DMS114 treated with DMSO at 0.1 percent for 48 hours (cell line): ENCODE results near the gene BCAS1.

ENCODE experiments used
- DNase-seq: peaks from one replicate; lab custom pipeline; 2025; ENCODE audit not compliant: unreplicated experiment; lab: John Stamatoyannopoulos, UW

The BCAS1 gene

DNA sequence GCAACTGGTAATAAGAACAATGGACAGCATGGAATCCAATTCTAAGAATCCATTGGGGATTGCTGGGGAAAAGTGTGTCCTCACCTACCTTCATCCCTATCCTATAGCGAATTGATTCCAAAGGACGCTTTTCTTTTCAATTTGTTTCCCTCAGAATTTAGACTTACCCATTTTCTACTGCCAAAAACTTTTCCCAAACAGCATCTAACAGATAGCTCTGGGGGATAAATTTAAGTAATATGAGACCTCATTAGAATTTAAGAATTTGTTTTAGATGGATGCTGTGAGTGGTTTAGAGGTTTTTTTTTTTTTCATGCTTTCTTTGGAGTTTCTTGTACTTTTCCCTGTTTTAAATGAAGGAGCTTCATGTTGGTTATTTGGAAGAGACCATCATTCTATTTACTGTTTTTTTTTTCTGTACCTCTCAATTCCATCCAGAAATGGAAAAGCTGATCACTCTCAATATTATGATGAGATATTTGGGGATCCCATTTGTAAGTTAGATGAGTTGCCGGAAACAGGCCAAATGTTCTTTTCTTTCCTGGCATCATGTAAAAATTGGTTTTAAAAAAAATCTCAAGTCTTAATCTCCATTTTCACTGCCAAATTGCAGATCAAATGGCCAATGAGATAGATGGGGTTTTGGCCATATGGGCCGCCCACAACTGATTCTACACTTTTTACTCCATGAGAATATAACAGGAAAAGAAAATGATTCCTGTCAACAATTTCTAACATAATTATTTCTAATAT lies 105.7 kb downstream of the BCAS1 start:
- no peak for DNase-seq

DNA sequence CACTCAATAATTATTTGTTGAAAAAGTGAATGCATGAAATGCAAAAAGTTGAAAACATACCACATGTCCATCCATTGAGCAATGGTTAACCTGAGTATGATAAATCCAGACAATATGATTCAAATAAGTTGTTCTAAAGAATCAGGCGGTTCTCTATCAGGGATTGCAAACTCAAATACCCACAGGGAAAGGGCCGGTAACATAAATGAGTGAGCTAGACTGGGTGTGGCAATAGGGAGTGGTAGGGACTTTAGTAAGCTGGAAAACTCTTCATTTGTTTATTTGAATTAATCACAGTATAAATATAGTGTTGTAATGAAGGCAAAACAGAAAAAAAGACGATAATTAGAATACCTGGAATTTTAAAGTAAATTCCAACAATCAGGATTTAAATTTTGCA lies 106.3 kb downstream of the BCAS1 start:
- no peak for DNase-seq

DNA sequence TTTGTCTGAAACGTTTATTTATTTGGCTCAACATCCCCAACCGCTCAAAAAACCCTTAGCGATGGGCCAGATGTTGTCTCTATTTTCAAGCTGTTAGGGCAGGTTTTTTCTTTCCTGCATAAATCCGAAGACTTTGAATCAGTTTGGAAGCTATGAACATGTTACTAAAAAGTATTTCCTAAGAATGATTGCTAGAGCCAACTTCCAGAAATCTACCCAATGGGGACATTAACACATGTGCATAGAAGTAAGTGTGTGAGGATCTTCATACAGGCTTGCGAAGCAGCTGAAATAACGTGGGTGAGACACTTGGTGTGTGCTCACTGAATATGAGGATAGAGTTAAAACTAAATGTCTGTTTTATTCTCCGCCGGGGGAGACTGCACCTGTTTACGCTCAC lies 106.8 kb downstream of the BCAS1 start:
- DNase-seq: no peak

DNA sequence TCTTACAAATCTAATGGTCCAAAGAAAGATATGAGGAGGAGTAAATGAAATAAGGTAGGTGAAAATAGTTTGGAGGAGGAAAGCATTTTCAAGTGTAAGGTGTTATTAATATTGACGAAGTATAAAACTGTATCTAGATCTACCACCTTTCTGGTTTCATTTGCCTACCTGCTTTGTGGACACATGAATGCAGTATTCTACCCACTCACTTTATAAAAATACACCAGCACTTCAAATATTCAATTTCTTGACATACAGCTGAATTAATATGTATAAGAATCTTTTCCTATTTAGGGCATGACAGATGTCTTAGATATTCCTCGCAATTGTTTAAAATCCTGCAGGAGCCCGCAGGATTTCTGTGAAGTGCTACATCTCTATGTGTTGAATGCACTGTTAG lies 108.0 kb downstream of the BCAS1 start:
- DNase-seq: no peak

DNA sequence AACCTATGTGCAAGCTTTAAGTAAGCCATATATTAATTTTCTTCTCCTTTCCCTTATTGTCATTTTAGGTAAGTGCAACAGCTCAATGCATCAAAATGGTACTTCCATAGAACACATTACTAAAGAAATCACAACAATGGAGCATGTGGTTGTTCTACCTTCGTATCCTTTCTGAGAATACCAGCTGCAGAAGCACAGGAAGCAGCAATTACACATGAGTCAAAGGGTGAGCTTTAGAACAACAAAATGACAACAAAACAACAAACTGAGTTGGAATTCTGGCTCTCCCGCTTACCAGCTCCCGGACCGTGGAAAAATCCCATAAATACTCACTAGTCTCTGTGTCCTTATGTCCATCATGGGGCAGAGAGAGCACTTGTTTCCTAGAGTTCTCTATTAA lies 108.9 kb downstream of the BCAS1 start:
- DNase-seq: no peak

DNA sequence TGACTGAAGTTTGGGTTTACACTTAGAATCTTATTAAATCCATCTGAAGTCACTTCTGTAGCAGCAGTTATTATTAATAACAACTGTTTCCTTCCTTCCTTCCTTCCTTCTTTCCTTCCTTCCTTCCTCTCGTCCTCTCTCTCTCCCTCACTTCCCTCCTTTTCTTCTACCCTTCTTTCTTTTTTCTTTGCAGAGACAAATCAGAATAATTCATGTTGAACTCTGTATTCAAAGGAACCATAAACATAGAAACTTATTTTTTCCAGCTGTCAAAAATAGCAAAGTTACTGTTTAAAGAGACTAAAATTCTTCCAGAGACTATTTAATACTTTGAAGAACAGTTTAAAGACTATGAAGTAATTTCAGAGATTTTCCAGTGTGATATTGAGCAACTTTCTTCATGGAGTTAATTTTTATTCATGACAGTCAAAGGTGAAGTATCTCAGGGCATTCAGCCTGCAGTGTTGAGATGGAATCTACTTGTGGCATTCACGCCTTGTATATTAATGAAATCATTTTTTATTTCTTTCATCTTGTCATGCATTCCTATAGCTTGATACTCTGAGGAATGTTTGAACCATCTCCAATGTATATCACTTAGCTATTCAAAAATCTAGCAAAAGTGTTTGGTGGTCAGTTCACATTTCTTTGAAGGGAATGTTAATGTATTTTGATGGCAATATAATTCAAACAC lies 109.7 kb downstream of the BCAS1 start:
- DNase-seq: no peak

DNA sequence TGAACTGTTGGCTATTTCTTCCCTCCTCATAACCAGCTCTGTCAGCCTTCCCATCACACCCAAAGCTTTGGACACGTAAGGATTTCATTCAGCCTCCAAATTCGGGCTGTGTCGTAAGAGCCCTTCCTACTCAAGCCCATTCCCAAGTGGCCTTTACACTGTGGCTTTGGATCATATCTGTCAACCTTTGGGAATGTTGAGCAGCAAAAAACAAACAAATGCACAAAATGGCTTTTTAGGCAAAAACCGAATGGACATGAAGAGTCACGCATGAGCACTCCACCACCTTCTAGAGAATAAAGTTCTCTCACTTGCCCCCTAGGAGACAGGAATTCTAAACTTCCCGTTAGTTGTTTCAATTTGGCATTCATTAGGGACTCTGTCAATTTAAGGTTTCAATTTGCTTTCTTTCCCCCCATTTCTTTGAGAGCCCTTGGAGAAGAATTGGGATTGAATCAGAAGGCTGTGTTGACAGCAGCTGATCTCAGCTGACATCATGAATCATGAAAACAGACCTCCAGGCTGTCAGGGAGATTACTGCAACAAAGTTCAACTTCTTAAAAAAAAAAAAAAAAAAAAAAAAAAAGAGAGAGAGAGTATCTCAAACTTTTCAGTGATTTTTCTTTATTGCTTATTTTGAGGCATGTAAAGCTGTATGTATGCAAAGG lies 110.3 kb downstream of the BCAS1 start:
- no peak for DNase-seq

DNA sequence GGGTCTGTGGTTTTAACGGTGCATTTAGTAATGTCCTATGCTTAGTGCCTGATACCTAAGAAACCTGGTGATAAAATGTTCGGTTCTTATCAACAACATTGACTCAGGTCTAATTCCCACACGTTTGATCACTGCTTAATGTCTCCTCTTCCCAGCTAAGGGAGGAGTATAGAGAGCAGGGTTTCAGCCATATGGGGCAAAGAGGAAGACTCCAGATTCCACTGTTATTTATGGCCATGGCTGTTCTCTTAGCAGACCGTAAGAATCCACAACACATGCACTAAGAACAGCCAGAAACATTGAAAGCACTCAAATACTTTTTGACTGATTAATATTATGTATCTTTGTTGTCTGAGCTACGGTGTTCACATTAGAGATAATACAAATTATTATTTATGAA lies 112.1 kb downstream of the BCAS1 start:
- no peak for DNase-seq

DNA sequence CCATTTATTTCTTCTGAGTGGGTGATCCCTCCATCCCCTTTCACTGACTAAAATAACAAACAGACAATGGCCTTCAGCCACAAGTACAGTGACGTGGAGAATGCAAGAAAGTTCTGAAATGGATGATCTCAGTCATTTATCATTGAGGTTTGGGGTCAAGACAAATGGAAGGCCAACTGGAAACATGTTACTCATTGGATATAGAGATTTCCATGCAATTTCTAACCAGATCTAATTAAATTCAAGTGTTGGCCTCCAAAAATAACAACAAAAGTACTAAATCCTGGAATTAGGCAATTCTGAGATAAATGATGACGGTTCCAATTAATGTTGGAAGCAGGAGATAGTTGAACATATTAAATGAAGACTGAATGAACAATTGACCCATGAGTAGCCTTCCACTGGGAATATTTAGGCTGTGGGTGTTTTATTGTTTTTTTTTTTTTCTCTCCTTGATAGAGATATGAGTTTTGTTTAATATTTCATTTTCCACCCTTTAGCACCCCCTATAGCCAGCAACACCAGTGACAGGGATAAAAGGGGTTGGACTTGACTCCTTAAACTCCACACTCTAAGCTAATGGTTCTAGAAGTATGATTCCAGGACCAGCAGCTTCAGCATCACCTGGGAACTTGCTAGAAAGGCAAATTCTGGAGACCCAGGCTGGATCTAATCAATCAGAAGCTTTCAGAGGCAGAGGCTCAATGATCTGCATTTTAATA lies 112.8 kb downstream of the BCAS1 start:
- no peak for DNase-seq

DNA sequence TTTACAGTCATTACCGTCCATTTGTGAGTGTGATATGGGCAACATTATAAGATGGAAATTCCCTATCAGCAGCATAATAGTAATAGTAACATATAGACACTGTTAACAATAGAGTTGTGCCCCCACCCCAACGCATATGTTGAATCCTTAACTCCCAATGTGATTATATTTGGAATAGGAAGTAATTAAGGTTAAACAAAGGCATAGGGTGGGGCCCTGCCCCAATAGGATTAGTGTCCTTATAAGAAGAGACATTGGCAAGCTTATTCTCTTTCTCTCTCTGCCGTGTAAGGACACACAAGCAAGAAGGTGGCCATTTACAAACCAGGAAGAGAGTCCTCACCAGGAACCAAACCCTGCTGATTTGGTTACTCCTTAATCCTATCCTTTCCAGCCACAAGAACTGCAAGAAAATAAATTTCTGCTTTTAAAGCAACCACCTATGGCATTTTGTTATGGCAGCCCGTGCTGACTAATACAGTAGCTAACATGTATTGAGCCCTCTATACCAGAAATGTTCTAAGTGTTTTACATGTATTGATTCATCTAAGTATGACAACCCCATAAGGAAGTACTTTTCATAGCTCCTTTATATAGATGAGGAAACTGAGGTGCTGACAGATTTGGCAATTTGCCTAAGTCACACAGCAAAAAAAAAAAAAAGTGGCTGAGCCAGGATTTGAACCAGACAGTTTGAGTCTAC lies 114.2 kb downstream of the BCAS1 start:
- no peak for DNase-seq

DNA sequence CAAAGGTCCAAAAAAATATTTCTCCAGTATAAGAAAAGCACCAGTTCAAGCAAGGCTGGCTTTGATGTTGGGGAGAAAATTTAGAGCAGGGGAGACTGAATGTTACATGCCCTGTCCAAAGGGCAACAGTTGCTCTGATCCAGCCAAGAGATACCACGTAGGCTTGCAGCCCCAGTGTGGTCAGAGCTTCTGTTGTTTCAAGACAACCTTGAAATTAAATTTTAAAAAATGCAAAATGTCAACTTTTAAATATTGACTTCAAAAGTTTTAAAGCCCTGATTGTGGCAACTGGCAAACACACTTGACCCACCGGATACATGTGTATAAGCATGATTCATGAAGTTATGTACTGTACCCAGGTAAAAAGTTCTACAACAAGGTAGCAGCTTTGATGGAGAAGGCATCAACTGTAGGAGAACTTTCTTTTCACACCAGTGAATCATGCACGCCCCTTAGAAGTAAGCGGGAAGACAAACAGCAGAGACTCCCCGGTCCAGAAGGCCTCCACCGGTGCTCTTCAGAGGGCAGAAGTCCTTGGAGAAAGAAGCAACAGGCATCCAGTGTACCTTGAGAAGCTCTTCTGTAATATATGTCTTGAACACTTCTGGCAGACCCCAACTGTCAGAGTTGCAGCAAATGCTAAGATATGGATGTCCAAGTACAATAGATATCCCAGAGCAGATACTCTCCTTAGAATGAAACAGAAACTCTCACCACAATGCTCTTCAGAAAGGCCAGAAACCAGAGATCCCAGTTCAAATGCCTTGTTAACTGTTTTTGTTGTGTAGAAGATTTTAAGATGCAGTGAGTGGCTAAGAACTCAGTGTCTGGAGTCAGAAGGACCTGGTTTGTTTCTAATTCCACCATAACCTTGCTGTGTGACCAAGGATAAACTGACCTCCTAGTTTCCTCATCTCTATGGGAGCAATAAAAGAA lies 115.4 kb downstream of the BCAS1 start:
- no peak for DNase-seq

DNA sequence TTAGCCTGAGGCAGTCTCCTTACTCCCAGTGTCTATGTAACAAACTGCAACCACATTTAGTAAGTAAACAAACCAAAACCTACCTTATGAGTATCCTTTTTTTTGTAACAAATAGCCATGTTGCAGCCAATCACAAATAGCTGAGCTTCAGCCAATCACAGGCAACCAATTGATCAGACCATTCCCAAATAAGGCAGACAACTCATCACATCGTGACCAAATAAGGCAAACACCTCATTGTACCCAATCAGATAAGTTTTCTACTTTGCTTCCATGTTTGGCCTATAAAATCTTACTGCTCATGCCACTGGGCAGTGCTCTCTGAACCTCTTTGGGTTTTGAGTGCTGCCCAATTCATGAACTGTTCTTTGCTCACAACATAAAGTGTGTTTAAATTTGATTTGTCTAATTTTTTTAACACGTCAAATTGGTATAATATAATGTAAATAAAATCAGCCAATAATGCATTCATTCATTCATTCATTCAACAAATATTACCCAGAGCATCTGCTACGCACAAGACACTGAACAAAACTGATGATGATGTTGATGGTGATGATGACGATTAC lies 117.8 kb downstream of the BCAS1 start:
- no peak for DNase-seq

DNA sequence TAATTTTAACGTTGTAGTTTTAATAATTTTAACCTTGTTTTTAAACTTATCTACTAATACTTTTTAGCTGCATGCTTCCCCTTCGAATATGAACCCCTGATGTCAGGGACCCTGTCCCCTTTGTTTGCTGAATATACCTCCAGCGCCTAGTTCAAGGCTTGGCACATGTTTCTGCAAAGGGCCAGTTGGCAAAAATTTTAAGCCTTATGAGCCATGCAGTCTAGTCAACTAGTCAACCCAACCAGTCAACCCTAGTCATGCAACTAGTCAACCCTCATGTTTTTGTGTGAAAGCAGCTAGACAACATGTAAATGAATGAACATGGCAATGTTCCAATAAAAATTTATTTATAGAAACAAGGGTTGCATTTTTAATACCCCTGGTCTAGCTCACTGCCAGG lies 119.8 kb downstream of the BCAS1 start:
- DNase-seq: no peak

DNA sequence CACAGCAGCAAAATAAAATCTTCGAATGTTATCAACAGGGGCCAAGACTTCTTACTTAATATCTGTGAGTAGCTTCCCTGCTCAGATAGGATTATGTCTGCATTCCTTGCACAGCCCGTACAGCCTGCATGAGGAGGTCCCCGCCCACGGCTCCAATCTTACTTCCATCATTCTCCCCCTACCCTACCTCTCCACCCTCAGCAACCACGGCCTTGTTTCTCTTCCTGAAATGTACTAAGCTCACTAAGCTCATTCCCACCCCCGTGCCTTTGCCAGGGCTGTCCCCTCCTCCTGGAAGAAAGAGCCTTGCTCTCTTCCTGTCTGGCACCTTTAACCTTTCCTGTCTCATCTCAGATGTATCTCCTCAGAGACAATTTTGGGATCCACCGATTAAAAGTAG lies 120.4 kb downstream of the BCAS1 start:
- no peak for DNase-seq

DNA sequence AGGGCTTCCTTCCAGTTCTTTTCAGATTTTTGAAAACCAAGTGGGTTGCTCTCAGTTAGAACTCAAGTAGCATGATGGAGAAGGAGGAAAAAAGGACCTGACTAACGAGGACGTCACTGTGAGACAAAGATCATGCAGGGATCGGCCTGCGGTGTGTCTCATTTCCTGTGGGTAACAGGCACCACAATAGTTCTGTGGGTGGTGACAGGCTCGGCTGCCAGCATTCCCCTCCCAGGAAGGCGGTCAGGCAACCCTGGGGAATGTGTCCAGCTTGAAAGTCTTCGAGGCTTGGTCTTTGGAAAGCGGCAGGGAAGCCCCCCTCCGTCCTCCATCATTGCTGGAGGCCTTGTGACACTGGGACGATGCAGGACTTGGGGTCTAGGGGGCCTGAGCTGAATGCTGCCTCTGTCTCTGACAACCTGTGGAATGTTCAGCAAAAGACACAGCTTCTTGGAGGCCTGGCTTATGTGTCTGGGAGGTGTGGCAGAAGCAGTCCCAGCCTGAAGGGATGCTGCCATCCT lies 121.0 kb downstream of the BCAS1 start:
- DNase-seq: no peak

DNA sequence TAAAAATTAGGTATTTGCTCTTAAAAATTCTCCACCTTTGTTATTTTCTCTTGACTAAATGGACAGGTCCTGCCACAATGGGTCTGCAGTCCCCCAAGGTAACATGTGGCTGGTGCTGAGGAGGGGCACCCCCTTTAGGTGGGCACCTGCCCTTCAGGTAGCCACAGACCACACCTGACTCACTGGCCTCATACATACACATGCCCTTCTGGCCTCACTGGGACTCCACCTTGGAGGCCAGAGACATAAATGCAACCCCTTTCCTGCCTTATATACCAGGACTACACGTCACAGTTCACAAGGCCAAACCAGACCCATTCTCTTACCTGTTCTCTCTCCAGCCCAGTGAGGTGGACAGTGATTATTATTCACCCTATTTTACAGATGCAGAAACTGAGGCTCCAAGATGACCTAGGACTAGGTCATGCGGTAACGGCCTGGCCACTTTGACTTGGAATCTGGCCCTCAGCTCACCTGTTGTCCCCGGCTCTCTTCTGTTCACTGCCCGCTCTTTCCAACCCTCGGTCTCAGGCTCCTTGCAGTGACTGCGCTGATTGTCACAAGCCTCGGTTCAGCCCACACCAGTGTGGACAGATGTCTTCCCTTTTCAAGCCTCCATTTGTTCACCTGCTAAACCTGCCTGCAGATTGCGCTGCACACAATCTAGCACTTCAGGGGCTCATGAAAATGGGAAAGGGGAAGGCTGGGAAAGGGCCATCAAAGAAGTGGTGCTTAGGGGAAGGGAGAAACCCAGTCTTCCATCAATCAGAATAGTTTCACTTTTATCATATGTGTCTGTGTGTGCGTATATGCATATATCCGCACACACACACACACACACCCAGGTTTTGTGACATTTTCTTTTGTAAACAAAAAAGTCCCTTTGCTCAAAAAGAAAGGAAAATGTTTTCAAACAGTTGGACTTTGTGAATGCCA lies 121.7 kb downstream of the BCAS1 start:
- no peak for DNase-seq

DNA sequence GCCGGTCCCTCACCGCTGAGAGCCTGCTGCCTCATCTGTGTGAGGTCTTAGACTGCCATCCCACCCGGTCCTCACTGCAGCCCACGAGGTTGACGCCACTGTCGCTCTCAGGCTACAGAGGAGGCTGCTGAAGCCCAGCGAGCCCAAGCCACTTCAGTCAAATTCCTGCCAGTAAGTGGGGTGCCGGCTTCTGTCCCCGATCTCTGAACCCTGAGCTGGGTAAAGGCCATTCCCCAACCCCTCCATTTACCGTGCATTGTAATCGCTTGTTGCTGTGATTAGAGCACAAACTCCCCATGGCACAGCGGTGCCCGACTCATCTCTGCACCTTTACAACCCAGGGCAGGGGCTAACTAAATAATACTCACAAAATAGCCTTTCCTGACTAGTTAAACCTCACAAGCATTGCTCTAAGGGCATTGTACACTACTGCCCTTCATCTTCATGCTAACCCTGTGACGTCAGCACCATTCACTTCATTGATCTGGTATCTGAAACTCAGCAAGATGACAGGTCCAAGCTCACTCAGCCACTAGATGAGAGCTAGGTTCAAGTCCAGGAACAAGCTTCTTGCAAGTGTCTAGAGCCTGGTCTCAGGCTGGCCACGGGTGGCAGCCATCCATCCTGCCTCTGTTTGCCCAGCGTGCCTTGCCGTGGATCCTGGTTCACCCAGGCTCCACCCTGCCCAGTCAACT lies 122.7 kb downstream of the BCAS1 start:
- no peak for DNase-seq

DNA sequence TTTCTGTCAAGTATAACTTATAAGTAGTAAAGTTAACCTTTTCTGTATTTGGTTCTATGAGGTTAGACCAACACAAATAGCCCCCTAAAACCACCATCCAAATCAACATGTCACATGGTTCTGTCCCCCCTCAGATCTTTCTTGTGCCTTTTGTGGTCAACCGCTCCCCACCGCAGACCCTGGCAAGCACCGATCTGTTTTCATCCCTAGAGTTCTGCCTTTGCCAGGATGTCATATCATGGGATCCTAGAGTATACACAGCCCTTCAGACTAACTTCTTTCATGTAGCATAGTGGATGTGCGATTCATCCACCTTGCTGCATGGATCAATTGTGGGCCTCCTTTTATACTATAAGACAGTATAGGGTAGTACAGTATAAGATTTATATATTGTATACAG lies 124.3 kb downstream of the BCAS1 start:
- DNase-seq: no peak
